WTC11 (cell line): ENCODE results near the gene ZNF750. TPM values are rescaled to one million over a fixed set of nuclear protein-coding genes. Genes with fewer than 3 reads are reported as not detected.

ENCODE experiments used
- ATAC-seq: fragments of 200-7000 bp; cut with Tn5 transposase; 2 replicates; pipeline ENCODE4 v1.10.0; 2021; ENCODE audit warnings: mild to moderate bottlenecking, moderate library complexity
- CTCF ChIA-PET: fragments of 300-600 bp; sonication (Branson Sonifier 250); formaldehyde crosslinking; loops from one replicate; lab custom pipeline; 2021; ENCODE audit warnings: antibody characterized with exemption; lab: Charles Lee
- POLR2A ChIA-PET: fragments of 350-600 bp; sonication (Branson Sonifier 250); formaldehyde crosslinking; loops from one replicate; lab custom pipeline; 2021; ENCODE audit warnings: antibody characterized with exemption; lab: Charles Lee
- DNase-seq: peaks from one replicate; pipeline ENCODE4 v3.0.0; 2021; ENCODE audit warnings: low spot score
- H3K27ac Mint-ChIP-seq: 2 replicates; pipeline ENCODE4 v1.8.0; 2021; ENCODE audit warnings: mixed read lengths
- H3K27me3 Mint-ChIP-seq: 2 replicates; pipeline ENCODE4 v1.8.0; 2021; ENCODE audit warnings: low read depth, mild to moderate bottlenecking, moderate library complexity, mixed read lengths
- H3K36me3 Mint-ChIP-seq: 2 replicates; pipeline ENCODE4 v1.8.0; 2021; ENCODE audit warnings: mixed read lengths
- H3K4me1 Mint-ChIP-seq: 2 replicates; pipeline ENCODE4 v1.8.0; 2022; ENCODE audit warnings: mixed read lengths
- H3K4me3 Mint-ChIP-seq: 2 replicates; pipeline ENCODE4 v1.8.0; 2021; ENCODE audit warnings: mild to moderate bottlenecking, moderate library complexity, mixed read lengths
- H3K9me3 Mint-ChIP-seq: 2 replicates; pipeline ENCODE4 v1.8.0; 2021; ENCODE audit warnings: mixed read lengths
- ATF2 ChIP-seq: sonication (generic); formaldehyde crosslinking; IDR thresholded peaks from 2 replicates; pipeline ENCODE4 v1.8.1; 2022; ENCODE audit warnings: low read depth, missing genetic modification reagents, borderline replicate concordance
- MAX ChIP-seq: sonication (generic); formaldehyde crosslinking; IDR thresholded peaks from 2 replicates; pipeline ENCODE4 v1.8.0; 2022; ENCODE audit warnings: mild to moderate bottlenecking, missing genetic modification reagents
- MYBL2 ChIP-seq: sonication (generic); formaldehyde crosslinking; IDR thresholded peaks from 2 replicates; pipeline ENCODE4 v1.8.1; 2023; ENCODE audit warnings: mild to moderate bottlenecking, moderate library complexity, missing genetic modification reagents
- NR2C2 ChIP-seq: sonication (generic); formaldehyde crosslinking; IDR thresholded peaks from 2 replicates; pipeline ENCODE4 v1.8.0; 2022; ENCODE audit warnings: mild to moderate bottlenecking, missing genetic modification reagents
- OVOL2 ChIP-seq: fragments of 250-450 bp; sonication (Bioruptor Pico); IDR thresholded peaks from 2 replicates; pipeline ENCODE4 v1.9.0; 2021; ENCODE audit warnings: mild to moderate bottlenecking, borderline replicate concordance
- PREB ChIP-seq: sonication (generic); formaldehyde crosslinking; IDR thresholded peaks from 2 replicates; pipeline ENCODE4 v1.8.1; 2022; ENCODE audit warnings: mild to moderate bottlenecking, missing genetic modification reagents, moderate library complexity, borderline replicate concordance
- RELA ChIP-seq: sonication (generic); formaldehyde crosslinking; IDR thresholded peaks from 2 replicates; pipeline ENCODE4 v1.8.1; 2022; ENCODE audit warnings: missing genetic modification reagents, mild to moderate bottlenecking, borderline replicate concordance
- SMAD3 ChIP-seq: sonication (generic); formaldehyde crosslinking; IDR thresholded peaks from 2 replicates; pipeline ENCODE4 v1.8.0; 2022; ENCODE audit warnings: missing genetic modification reagents, mild to moderate bottlenecking, borderline replicate concordance
- TCF7 ChIP-seq: sonication (generic); formaldehyde crosslinking; IDR thresholded peaks from 2 replicates; pipeline ENCODE4 v1.8.0; 2022; ENCODE audit warnings: mild to moderate bottlenecking, low read depth, missing genetic modification reagents, moderate library complexity
- TEAD4 ChIP-seq: sonication (generic); formaldehyde crosslinking; IDR thresholded peaks from 2 replicates; pipeline ENCODE4 v1.8.0; 2022; ENCODE audit warnings: mild to moderate bottlenecking, missing genetic modification reagents
- ZNF138 ChIP-seq: sonication (generic); formaldehyde crosslinking; conservative IDR thresholded peaks from 2 replicates; pipeline ENCODE4 v1.8.1; 2022; ENCODE audit warnings: mild to moderate bottlenecking, moderate library complexity, missing genetic modification reagents
- ZNF219 ChIP-seq: sonication (generic); formaldehyde crosslinking; IDR thresholded peaks from 2 replicates; pipeline ENCODE4 v1.8.0; 2023; ENCODE audit warnings: missing genetic modification reagents, mild to moderate bottlenecking, borderline replicate concordance
- total RNA-seq: library from RNA; stranded (reverse); gene quantifications from 3 replicates; pipeline ENCODE4 v1.2.3, GENCODE V29; 2021
- TF ChIP-seq, protein P1 (sequence below): fragments of 250-450 bp; sonication (Bioruptor Pico); IDR thresholded peaks from 2 replicates; pipeline ENCODE4 v1.9.0; 2021; ENCODE audit warnings: mild to moderate bottlenecking
- TF ChIP-seq, protein P2 (sequence below): fragments of 250-450 bp; sonication (Bioruptor Pico); IDR thresholded peaks from 2 replicates; pipeline ENCODE4 v1.9.0; 2021; ENCODE audit warnings: moderate library complexity, mild to moderate bottlenecking, inconsistent platforms, borderline replicate concordance

Gene ZNF750
- total RNA-seq, 1 experiment from 2014 or later = 0.04 TPM

DNA sequence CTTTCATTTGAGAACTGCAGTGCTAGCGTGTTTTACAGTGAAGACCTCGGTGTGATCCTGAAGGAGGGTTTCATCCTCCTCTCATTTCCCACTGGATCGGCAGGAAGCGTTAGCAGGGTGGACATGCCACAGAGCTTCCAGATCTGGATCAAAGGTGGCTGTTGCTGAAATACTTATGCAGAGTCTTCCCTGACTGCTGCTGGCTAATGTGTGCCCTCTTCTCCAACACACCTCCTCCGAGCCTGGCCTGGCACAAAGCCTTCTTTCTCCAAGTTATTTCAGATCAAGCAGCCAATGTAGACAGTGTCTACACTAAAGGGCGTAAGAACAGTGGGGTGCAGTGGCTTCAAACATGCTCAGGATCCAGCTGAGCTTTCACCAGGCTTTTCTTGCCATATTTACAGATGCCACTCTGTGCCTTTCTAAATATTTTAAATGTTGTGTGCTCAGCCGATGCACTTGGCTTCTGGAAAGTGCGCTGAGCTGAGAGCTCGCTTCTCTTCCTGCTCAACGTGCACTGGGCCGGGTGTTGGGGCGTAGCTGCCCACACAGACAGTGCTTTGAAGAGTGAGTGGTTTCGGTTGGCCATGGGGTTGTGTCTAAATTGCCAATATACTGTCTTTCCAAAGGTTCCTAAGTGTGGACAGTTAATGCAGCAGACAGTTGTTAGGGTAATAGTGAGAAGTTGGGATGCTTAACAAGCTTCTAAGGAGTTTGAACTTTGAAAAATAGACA is 2.1 kb downstream of the ZNF750 start (continued):
- TF ChIP-seq TEAD4 (CRISPR knock-in tag) (no peak), OVOL2 (no peak), PREB (CRISPR knock-in tag) (no peak), ATF2 (CRISPR knock-in tag) (no peak), MAX (CRISPR knock-in tag) (no peak), MYBL2 (CRISPR knock-in tag) (no peak)
- TF ChIP-seq, protein P1, sequence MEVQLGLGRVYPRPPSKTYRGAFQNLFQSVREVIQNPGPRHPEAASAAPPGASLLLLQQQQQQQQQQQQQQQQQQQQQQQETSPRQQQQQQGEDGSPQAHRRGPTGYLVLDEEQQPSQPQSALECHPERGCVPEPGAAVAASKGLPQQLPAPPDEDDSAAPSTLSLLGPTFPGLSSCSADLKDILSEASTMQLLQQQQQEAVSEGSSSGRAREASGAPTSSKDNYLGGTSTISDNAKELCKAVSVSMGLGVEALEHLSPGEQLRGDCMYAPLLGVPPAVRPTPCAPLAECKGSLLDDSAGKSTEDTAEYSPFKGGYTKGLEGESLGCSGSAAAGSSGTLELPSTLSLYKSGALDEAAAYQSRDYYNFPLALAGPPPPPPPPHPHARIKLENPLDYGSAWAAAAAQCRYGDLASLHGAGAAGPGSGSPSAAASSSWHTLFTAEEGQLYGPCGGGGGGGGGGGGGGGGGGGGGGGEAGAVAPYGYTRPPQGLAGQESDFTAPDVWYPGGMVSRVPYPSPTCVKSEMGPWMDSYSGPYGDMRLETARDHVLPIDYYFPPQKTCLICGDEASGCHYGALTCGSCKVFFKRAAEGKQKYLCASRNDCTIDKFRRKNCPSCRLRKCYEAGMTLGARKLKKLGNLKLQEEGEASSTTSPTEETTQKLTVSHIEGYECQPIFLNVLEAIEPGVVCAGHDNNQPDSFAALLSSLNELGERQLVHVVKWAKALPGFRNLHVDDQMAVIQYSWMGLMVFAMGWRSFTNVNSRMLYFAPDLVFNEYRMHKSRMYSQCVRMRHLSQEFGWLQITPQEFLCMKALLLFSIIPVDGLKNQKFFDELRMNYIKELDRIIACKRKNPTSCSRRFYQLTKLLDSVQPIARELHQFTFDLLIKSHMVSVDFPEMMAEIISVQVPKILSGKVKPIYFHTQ (CRISPR knock-in tag) = no peak
- TF ChIP-seq, protein P2, sequence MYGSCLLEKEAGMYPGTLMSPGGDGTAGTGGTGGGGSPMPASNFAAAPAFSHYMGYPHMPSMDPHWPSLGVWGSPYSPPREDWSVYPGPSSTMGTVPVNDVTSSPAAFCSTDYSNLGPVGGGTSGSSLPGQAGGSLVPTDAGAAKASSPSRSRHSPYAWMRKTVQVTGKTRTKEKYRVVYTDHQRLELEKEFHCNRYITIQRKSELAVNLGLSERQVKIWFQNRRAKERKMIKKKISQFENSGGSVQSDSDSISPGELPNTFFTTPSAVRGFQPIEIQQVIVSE = no peak
- TF ChIP-seq, all 79 proteins: peak for 0

DNA sequence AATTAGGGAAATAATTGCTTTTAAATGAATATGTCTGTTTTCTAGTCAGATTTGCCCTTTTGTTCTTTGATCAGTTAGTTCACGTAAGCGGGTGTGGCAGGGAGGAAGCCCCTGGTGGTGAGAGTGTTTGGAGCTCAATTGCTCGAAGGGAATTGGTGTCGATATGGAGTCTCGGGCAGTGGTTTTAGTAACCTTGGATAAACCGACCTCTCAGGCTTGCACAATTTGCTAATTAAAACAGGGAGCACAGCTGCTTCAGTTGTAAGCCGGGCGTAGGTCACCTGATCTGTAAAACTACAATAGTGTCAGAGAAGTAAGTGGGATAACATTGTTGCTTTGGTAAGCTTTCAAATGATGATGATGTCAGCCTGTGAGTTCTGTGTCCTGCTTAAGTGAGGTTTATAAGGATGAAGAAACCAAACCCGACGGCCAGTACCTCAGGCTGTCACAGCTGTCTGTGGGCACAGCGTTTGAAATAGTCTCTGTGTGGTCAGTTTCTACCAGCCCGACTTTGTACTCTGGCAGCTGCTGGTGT is 2.9 kb downstream of the ZNF750 start:
- Mint-ChIP-seq H3K27ac (peak overlapping the region; percentile 92), H3K4me3 (no peak overlapping the region), H3K9me3 (no peaks in the 10 kb centered on the region), H3K27me3 (no peaks in the 10 kb centered on the region), H3K4me1 (peaks cover 51% of the 10 kb centered on the region), H3K36me3 (peaks cover 15% of the 10 kb centered on the region)
- DNase-seq (no peak), ATAC-seq (no peak)
- TF ChIP-seq TCF7 (CRISPR knock-in tag) = no peak
- TF ChIP-seq, protein P2 = no peak
- TF ChIP-seq TEAD4 (CRISPR knock-in tag) = no peak
- no peak for TF ChIP-seq NR2C2 (CRISPR knock-in tag)
- no peak for TF ChIP-seq SMAD3
- TF ChIP-seq ZNF138 (CRISPR knock-in tag) = no peak
- POLR2A ChIA-PET = no interaction called here
- CTCF ChIA-PET = interaction anchor here (0.7 to 2.3 kb wide), 11 partner anchors 14 to 282 kb away, joined by 3 to 17 read pairs (median 4); no protein-coding TSS in a partner anchor

- CTCF ChIA-PET = interaction anchor here (0.8 to 2.3 kb wide), 11 partner anchors 13 to 281 kb away, joined by 3 to 17 read pairs (median 4); no protein-coding TSS in a partner anchor
- no peaks in the 10 kb centered on the region for H3K27me3 Mint-ChIP-seq
- H3K36me3 Mint-ChIP-seq = peaks cover 15% of the 10 kb centered on the region
- H3K9me3 Mint-ChIP-seq = no peaks in the 10 kb centered on the region
- POLR2A ChIA-PET = no interaction called here
- DNase-seq (peak; percentile 28), ATAC-seq (no peak; the same call in 1 of the 2 replicates)
- no peak overlapping the region for H3K4me3 Mint-ChIP-seq
- peaks cover 54% of the 10 kb centered on the region for H3K4me1 Mint-ChIP-seq
- TF ChIP-seq RELA (CRISPR knock-in tag) (no peak), PREB (CRISPR knock-in tag) (no peak), ZNF219 (CRISPR knock-in tag) (no peak)
- H3K27ac Mint-ChIP-seq = peak overlapping the region; percentile 92
These were observed 3.9 kb downstream of the ZNF750 start for GRCh38 chr17:82835766-82836512.
